PC-3 (cell line): ENCODE measurements around the gene UGT1A7.

ENCODE experiments used
- CTCF ChIP-seq: fragments of 300-600 bp; sonication (generic); conservative IDR thresholded peaks from 2 replicates; pipeline ENCODE4 v1.5.1; 2017; ENCODE audit warnings: antibody characterized with exemption, low read depth, mild to moderate bottlenecking, low read length
- EZH2 ChIP-seq: fragments of 300-600 bp; sonication (generic); IDR thresholded peaks from one replicate; pipeline ENCODE4 v1.6.1; 2017; ENCODE audit warnings: antibody characterized with exemption, mild to moderate bottlenecking, low read length; ENCODE audit not compliant: unreplicated experiment
- EZH2phosphoT487 ChIP-seq: fragments of 300-600 bp; sonication (generic); IDR thresholded peaks from 2 replicates; pipeline ENCODE4 v1.6.1; 2018; ENCODE audit warnings: mild to moderate bottlenecking, antibody characterized with exemption, low read length, borderline replicate concordance

- TF ChIP-seq CTCF = no peak
- no peak for TF ChIP-seq EZH2phosphoT487
- no peak for TF ChIP-seq EZH2
These were observed 47.1 kb downstream of the UGT1A7 start, which contains the start of gene UGT1A3 for GRCh38 chr2:233728723-233729301.
